Stimulated activated CD4-positive, alpha-beta T cell treated with anti-CD3 and anti-CD28 coated beads, TNF-alpha, amount 100 ng/mL, for 48 hours (primary cell): ENCODE data around the gene ZIC2.
A peak's percentile ranks its signal among the peaks of the same experiment; 100 is the strongest.

Experiments used
- DNase-seq, 3 donors: peaks; one replicate each; pipeline ENCODE4 v3.0.0-alpha.2; 2020; ENCODE audit warnings: low read depth in 3 of 3

ZIC2 gene

DNA sequence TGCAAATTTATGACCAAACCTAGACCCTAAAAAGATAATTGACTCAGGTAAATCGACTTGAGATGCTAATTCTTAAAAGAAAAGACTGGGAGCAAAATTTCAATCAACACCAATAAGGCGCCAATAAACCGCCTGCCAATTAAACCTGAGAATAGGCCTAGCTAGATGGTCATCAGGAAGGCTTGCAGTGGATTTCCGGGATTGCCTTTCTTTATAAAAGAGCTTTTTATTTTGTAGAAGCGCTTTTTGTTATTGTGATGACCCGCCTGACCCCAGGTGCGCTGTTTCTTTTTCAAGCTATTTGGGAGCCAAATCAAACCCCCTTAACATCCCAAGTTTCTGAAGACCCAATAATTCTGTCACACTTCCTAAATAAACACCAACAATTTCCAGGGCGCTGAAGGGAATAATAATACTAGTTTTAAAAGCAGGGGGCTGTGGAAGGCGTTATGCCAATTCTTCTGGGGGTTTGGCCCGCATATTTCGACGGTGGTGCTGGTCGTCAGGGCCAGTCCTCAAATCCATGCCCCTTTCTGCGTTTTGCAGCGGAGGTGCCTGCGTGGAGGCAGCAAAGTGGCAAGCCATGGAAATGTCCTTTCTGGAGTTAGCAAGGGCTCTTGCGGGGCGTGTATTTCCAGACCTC, 7.2 kb upstream of the ZIC2 start:
- no peak for DNase-seq

DNA sequence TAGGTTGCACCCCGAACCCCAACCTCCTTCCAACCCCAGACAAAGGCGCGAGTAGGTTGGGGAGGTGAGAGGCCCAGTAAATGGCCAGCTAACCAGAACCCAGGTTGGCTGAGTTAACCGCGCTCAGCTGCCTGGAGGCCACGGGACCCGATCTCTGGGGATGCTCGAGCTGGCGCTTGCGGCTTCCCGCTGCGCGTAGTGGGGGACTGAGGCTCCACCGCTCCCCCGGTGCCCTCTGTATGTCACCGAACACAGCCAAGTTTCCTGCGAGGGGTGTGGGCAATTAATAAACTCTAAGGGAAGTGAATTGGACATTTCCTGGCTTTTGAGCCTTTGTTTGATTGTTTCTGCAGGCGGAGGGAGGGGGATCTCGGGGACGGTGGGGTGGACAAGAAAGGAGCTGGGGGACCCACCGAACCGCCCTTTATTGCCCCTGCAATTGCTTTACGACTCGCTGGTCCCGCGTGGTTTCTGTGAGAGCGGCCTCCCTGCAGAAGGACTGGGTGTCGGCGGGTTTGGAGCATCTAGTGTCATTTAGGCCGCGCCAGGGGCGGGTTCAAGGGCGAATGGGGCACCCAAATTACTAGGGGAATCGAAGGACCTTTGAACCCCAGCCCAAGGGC, 6.5 kb upstream of the ZIC2 start:
- no peak for DNase-seq

DNA sequence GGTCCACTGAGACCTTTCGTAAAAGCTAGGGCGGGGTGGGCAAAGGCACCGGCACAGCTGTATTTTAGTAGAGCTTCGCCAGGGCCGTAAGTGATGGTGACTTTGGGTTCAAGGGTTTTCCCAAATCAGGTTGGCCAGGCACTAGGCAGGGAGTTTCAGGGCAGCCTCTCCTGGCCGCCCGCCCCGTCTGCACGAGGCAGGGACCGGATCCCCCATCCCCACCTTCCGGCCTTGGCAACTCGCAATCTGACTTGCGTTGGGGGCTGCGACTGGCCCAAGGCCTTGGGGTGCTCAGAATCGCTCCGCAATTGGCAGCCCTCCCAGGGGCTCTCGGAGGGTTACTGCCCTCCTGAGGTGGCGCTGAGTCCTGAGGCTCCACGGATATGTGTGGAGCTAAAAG, 6.0 kb upstream of the ZIC2 start:
- no peak for DNase-seq

DNA sequence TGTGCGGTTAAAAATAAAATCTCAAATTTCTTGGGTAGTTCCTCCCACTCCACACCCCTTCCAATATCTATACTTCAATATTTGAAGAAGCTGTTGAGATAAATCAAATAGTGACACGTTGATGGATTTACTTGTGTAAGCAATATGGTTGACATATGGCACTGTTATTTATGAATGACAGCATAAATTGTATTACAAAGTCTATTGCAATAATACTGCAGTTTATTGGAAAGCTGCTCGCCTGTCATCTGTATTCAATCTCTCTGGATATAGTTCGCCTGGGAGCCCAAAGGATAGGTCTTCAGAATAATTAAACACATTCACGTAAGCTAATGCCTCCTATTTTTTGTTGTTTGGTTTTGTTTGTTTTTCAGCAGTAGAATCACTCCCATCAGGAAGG, 5.0 kb upstream of the ZIC2 start:
- DNase-seq: no peak

DNA sequence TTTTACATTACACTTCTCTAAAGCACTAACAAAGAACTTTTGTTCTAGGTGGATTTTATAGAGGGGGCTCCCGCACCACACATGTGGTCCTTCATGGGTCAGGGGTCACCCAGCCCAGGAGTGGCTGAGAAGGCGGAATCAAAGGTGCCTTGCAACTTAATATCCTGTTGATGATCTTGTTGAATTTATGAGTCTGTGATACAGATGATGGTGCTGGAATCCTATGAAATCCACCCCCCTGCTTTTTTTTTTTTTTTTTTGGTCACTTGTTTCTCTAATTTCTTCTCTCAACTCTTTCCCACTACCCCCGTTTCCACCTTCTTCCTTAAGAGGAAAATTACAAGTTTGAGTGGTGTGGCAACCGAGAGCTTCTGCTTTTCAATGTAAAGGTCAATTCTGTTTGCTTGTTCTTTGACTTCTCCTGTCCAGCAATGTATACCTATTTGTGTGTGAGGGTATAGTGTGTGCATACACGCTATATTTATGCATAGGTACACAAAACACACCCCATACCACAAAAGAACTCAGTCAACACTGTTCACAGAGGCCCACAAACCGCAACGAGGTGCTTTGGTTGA, 4.2 kb upstream of the ZIC2 start:
- no peak for DNase-seq

DNA sequence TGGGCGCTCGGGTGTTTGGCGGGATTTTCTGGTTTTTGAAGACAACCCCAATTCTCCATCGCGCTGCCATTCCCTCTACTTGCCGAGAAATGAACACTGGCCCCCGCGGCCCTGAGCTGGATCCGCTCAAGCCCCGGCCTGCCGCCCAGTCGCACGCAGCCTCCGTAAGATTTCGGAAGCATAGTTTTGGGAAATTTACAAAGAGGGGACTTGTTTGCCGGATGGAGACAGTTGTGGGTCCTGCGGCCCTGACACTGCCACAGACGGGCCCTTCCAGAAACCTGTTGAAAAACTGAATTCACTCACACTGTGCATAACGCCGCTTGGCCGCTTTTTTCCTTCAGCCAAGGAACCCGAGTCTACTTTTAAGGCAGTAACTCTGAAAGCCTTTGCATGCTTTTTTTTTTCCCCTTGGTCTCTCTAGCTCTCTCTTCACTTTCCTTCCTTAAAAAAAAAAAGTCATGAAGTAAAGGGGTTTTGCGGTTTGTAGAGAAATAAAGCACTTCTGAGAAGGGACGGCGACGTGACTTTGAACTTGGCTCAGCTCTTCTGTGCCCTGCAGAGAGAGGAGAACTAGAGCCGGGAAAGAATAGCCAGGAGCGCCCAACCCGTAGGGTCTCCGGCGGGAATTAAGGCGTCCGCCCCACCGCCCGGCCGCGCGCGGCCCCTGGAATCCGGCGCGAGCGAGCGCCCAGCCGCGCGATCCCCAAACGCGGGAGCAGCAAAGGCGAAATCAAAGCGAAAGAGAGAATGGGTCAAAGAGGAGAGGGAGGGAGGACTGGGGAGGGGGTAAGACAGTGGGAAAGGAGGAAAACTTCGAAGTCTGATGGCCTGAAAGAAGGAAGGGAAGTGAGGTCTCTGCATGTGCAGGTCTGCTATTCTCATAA, 3.4 kb upstream of the ZIC2 start:
- DNase-seq: no peak

DNA sequence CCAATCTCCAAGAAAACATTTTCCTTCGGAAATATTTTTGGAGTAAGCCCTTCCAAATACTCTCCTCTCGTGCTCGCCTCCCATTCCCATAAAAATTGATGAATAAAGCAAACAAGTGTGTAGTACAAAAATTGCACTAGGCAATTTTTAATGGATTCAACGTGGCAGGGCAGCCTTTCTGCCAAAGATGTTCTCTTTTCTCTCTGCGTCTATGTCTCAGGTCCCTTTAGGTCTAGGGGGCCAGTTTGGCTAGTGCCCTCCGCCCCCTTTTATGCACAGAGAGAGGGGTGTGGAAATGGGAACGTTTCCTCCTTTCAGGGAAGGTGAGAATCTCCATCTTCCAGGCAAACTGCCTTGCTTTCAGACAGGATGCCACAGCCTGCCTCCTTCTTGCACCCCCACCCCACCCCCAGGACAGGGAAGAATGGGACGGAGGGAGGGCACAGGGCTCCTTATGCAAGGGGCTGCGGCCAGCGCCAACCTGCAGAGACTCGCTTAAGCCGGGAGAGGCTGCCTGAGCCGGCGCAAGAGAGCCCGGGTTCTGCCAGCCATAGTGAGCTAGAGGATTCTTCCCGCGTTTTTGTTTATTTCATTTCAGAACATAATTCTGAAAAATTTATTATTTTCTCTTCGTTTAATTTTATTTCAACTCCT, 2.7 kb upstream of the ZIC2 start:
- no peak for DNase-seq

DNA sequence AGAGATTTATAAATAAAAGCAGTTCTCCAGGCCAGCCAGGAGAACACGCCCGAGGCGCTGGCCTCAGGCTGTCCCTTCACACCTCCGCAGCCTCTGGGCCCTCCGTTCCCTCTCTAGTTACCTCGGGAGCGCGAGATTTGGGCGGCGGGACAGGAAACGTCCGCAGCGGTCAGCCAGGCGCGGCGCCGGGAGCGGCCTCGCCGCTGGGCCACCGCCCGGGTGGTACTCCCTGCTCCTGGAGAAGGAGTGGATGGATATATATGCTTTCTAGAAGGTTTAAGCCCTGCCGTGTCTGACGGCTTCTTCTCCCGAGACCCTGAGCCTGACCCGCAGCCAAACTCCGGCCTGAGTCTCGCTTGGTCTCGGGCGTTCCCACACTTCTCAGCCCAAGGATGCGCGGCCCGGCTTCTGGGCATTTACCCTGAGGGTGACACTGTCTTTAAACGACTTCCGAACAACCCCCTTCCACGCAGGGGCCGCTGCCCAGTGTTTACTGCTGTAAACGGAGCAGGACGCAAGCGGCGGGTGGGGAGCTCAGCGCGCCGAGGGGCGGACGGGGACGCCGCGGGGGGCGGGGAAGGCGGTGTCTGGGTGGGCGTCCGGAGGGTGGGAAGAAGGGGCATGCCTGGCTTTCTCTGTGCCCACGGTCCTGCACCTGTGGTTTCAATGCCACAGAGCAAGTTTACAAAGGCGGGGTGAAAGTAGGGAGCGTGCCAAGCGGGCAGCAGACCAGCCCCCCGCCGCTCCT, 2.0 kb upstream of the ZIC2 start:
- DNase-seq: no peak

DNA sequence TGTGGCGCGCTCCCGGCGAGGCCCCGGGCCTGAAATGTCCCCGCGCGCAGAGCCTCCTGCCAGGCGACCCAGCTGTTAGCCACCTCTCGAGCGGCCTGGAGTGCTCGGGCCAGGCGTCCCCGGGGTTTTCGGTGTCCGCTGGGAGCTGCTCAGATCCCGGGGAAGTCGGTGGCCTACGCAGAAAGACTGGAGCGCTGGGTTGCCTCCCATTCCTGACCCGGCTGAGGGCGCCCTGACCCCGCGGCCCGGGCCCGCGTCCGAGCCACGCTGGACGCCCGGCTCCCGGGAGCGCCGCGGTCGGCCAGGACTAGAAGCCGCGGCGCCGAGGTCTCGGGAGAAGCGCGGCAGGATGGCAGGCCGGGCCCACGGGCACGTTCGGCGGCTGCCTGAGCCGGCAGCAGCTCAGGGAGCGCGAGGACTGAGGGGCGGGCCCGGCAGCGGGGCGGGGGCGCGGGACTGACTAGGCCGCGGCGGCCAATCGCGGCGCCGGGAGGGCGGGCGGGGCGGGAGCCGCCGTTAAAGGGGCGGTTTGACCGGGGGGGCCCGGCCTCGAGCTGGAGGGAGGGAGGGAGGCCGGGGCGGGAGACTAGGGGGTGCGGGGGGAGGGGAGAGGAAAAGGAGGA, 1.3 kb upstream of the ZIC2 start:
- peak in 2 of 3 donors; percentile 32 to 58 for DNase-seq

DNA sequence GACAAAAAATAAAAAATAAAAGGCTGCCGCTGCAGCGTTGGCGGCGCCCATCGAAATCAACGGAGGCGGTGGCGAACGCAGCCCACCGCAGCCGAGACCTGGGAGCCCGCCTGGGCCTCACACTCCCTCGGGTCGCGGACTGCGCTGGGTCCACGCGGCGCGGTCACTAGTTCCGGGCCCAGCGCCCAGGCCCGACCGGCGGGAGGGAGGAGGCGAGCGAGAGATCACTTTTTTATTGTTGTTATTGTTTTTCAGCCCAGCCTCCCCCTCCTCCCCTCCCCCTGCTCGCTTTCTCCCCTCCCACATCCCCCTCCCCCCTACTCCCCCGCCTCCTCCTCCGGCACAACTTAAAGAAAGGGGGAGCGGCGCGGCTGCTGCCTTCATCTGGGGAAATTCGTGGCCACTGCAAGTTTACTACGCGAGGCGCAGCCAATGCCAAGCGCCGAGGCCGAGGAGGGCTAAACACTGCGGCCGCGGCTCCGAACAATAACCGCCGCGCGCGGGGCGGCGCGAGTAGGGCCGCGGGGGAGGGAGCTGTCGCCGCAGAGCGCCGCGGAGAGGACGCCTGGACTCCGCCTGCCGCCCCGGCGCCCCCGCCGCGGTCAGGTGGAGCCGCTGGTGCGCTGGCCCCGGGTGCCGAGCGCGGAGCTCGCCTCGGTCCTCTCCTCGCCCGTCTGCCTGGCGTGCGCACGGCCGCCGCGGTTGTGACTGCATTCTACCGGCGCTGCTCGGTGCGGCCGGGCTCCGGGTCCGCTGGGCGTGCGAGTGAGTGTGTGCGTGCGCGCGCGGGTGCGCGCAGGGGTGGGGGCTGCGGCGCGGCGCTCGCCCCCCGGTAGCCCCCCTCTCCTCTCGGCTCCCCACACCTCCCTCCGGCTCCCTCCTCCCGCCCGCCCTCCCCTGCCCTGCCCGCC, 505 bp upstream of the ZIC2 start:
- DNase-seq: no peak

DNA sequence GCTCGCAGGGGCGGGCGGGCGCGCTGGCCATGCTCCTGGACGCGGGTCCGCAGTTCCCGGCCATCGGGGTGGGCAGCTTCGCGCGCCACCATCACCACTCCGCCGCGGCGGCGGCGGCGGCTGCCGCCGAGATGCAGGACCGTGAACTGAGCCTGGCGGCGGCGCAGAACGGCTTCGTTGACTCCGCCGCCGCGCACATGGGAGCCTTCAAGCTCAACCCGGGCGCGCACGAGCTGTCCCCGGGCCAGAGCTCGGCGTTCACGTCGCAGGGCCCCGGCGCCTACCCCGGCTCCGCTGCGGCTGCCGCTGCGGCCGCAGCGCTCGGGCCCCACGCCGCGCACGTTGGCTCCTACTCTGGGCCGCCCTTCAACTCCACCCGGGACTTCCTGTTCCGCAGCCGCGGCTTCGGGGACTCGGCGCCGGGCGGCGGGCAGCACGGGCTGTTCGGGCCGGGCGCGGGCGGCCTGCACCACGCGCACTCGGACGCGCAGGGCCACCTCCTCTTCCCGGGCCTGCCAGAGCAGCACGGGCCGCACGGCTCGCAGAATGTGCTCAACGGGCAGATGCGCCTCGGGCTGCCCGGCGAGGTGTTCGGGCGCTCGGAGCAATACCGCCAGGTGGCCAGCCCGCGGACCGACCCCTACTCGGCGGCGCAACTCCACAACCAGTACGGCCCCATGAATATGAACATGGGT, 599 bp downstream of the ZIC2 start:
- DNase-seq: no peak

DNA sequence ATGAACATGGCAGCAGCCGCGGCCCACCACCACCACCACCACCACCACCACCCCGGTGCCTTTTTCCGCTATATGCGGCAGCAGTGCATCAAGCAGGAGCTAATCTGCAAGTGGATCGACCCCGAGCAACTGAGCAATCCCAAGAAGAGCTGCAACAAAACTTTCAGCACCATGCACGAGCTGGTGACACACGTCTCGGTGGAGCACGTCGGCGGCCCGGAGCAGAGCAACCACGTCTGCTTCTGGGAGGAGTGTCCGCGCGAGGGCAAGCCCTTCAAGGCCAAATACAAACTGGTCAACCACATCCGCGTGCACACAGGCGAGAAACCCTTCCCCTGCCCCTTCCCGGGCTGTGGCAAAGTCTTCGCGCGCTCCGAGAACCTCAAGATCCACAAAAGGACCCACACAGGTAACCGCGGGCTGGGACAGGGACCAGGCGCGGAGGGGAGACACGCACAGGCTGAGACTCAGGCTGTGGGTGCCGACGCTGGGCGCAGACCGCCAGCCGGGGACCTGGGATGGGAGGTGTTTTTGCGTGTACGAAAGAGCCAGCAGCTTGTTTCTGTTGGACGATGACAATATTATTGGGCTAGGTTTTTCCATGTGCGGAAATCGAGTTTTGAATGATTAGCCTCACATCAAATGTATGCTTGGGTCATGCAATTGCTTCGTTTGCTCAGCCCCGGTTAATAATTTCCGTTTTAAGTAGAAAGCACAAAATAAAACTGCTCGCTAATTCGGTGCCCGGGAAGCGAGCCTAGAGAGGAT, 1.3 kb downstream of the ZIC2 start:
- no peak for DNase-seq

DNA sequence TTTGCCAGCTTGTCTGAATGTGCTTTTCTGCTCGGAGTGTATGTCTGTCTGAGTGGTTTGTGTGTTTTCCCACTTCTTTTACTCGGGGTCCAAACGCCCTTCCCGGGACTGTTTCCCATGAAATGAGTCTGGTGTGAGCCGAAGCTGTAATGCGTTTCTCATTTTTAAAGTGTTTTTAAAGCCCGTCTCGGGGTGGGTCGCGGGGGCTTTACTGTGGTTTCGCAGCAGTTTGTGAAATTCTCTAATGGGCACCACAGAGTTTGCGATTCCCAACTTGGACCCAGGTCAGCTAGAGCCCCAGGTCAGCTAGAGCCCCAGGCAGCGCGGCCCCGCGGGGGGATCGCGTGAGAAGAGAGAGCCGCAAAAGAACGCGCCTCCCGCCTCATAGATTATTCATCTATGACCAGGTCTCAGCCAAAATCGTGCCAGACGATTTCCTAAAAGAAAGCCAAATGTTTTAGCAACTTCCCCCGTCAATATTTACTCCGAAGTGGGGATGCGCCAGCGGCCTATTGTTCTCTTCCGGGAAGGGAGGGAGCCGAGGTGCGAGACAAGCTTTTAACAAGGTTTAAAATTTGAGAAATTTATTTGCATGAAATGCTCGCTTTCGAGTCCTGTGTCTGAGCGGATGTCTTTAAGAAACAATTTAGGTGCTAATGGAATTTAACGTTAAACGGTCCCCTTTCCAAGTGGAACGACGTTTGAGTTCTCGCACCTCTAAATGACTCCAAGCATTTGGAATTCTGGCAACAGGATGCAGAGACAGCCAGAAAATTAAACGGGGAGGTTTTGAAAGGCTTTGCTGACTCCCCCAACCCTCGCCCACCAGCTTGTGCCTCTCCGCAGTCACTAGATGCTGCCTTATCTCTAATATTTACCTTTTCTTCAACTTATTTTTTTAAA, 2.2 kb downstream of the ZIC2 start:
- DNase-seq: no peak

DNA sequence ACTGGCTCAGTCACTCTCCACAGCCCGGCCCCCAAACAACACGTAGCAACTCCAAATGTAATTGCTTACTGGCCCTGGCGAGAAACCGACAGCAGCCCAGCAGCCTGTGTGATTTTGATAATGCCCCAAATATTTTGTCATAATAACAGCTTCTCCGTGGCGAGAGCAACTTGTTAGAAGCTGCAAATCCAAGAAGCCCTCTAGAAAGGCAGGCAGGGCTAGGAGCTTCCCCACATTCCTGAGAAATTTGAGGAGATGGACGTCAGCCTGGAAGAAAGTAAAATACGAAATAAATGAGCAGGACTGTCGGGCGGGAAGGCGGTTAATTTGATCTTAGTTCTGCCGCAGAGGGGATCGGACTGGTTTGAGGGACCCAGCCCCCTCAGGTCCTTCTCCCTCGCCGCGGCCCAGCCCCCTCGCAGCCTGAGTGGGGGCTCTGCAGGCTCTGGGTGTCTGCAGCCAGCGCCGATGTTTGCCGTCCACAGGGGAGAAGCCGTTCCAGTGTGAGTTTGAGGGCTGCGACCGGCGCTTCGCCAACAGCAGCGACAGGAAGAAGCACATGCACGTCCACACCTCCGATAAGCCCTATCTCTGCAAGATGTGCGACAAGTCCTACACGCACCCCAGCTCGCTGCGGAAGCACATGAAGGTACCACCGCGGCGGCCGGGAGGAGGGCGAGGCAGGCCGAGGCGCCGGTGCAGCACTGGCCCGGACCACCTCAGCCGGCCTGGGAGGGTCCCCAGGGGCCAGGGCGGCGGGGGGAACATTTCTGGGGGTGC, 3.1 kb downstream of the ZIC2 start:
- no peak for DNase-seq

DNA sequence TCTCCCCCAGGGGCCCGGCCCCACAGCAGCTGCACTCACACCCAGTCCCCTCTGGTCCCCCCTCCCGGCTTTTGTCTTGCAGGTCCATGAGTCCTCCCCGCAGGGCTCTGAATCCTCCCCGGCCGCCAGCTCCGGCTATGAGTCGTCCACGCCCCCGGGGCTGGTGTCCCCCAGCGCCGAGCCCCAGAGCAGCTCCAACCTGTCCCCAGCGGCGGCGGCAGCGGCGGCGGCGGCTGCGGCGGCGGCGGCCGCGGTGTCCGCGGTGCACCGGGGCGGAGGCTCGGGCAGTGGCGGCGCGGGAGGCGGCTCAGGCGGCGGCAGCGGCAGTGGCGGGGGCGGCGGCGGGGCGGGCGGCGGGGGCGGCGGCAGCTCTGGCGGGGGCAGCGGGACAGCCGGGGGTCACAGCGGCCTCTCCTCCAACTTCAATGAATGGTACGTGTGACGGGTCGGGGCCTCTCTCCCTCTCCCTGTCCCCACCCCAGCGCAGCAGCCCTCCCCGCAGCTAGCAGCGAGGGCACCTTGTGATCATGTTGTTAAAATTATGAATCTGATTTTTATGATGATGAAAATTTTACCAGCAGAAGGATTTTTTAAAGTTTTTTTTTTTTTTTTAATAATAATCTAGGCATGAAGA, 3.8 kb downstream of the ZIC2 start:
- DNase-seq: no peak

DNA sequence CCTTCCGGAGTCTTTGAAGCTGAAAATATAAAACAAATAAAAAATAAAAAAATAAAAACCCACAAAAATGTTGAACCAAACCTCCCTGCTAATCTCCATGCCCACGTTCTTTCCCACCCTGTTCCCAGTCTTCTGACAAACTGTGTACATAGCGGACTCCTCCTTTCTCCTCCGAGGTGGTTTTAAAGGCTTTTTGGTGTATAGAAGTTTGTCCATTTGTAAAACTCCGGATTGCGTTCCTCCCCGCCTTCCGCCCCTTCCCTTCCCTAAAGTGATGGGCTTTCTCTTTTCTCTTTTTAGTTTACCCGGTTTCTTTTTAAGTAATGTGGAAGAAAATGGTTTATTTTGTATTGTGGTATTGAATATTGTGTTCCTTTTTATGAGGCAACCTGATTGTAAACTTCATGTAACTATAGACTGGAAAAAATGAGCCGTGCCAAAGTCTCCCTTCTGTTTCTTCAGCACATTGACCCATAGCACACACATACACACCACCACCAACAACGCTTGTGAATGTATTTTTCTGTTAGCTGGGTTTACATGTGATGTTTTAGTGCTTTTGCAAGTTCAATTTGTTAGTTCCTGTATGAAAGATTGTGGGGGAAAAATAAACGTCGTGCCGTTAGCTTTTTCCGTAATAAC, 4.4 kb downstream of the ZIC2 start:
- no peak for DNase-seq
